Medulla oblongata (tissue), 1 donor: ENCODE measurements around the gene SIX3.

Source experiments
- DNase-seq: peaks from one replicate; pipeline ENCODE4 v3.0.0-alpha.2; 2015; ENCODE audit errors: extremely low spot score

SIX3 gene

DNA sequence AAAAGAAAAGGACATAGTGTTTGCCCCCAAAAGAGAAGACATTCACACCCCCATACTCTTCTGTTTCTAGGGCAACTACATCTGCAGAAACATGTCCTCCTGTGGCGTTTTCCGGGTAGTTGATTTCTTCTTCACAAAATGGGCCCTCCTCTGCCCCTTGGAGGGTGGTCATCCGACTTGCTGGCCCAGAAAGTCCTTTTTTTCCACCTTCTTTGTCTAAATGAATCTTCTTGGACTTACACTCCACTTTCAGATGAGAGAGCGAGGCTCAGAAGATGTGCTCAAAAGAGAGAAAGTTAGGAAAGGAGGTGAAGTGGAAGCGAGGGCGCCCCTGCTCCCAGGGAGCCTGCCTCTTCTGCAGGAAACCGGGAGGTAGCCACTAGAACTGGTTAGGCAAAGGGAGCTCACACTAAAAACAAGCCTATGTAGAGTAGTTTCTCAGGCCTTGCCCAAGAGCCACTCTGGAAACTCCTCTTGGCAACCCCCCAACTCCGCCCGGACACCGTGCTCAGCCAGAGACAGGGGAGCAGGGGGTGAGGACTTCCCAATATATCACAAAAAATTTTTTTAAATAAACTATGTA lies 10.2 kb upstream of the SIX3 start:
- no peak for DNase-seq

DNA sequence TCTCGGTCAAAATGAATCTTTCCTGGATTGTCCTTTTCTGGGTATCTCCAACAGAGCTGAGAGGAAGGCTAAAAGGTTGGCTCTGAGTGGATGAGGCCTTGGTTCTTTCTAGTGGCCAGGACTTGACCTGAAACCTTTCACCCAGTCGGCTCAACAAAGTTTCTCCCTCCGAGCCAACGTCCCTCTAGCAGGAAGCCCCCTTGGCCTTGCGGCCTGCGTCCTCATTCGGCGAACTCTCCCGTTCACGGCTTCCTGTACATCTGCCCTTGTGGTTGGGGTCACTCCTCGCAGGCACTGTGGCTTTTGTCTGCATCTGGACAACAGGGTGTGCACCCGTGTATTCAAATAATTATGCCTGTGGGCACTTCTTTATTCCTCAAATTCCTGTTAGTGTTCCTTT lies 9.4 kb upstream of the SIX3 start:
- DNase-seq, result no peak

- no peak for DNase-seq
Measured at GRCh38 chr2:44932564-44933392, 8.7 kb upstream of the SIX3 start.

DNA sequence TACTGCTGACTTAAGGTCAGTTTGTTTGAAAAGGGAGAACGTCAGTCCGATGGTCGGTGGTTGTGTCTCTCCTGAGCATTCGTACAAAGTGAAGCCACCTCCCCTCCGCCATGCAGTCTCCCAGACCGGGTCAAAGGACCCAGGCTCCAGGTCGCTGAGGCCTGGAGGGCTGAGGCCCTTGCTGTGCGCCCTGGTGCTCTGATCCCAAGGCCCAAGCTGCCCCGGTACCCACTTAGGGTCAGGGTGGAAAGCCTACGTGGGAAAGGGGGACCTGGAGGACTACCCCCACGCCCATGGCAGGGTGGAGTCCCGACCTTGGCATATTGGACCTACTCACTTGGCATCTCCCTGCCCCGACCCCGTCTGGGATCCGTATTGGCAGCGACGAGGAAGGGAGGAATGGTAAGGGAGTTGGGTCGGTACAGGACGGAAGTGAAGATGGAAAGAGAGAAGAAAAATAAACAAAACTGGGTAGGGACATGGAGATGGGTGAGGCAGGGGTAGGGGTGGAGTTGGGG lies 8.0 kb upstream of the SIX3 start:
- DNase-seq, result no peak

- no peak for DNase-seq
Measured at GRCh38 chr2:44934038-44934982, 7.2 kb upstream of the SIX3 start.

DNA sequence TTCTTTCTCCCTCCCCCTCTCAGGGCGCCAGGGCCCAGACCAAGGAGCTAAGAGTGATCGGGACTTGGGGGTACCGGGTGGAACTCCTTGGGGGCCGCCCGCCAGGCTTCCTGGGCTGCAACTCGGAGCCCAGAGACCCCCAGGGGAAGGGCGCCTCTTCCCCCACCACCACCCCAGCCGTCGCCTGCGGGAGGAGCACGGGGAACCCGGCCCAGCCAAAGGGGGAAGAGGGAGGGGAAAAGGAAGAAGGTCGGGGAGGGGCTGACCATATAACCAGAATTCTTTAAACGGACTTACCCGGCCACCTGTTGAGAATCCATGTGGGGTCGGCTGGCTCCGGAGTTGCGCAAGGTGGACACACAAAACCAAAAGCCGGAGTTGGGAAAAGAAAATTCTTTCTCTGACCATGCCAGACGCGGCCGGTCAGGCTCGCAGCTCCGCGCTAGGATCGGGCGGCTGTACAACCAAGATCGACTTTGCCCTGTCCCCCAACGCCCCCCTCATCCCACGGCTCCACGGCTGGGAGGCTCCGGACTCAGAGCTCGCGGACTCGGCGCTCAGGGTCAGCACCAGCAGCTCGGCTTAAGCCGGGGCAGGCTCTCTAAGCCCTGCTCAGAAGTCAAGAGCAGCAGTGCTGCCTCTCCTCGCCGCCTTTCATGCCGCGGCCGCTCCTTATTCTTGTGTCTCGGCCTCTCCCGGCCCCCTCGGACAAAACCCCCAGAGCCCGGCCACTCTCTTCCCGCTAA lies 6.3 kb upstream of the SIX3 start:
- no peak for DNase-seq

GRCh38 chr2:44935729-44936098 lies 5.8 kb upstream of the SIX3 start:
- no peak for DNase-seq

DNA sequence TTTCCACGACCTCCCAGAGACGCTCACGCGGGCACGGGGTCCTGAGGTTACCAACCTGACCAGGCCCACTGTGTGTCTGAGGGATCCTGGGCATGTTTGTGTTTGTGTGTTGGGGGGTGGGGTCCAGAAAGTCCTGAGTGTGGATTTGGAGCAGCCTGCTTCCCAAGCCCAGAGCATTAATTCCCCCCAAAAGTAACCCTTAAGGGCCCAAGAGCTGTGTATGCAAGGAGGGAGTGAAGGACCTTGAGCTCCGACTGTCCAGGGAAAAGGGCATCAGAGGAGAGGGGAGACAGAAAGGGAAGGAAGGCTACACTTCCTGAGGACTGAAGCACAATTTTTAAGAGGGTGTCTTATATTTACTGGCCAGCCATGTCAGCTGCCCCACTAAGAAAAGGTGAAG lies 5.2 kb upstream of the SIX3 start:
- no peak for DNase-seq

DNA sequence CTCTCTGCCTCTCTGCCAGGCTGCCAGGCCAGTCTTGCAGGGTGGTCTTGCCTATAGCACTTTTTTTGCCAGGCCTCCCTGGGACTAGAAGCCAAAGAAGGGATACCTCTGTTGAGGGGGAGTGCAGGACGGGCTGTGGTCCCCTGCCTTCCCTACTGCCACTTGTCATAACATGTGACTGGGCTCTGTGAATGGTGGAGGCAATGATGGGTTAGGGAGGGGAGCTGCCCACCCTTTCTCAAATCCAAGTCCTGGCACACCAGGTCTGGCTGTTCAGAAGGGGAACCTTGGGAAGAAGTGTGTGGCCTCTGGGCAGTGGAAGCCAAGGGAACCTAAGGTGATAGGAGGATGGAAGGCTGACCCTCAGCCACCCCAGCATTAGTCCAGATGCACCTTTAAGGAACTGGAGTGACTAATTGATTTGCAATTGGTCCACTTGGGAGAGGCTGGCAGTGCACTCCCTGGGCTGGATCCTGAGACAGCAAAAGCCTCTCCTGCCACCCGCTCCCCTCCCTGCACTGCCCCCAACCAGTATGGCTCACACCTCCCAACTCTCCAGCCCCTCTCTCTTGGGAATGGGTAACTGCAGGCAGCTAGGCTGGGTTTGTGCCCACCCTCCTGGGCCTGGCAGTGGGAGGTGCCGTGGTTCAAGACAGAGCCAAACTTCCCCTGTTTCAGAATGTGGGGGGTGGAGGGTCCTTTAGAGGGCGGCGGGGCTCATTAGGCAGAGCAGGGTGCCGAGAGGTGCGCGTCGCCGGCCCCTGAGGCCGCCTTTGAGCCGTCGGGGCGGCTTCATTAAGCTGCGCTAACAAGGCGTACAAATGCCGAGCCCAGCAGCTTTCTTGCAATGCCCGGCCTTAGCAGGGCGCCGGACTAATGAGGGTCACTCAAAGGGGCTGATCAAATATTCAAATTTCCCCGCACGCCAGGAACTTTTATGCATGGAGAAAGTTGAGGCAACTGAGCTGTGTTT lies 4.5 kb upstream of the SIX3 start:
- DNase-seq, result no peak

GRCh38 chr2:44937688-44938240 lies 3.7 kb upstream of the SIX3 start:
- no peak for DNase-seq

- no peak for DNase-seq
Measured at GRCh38 chr2:44938287-44939105, 3.0 kb upstream of the SIX3 start.

DNA sequence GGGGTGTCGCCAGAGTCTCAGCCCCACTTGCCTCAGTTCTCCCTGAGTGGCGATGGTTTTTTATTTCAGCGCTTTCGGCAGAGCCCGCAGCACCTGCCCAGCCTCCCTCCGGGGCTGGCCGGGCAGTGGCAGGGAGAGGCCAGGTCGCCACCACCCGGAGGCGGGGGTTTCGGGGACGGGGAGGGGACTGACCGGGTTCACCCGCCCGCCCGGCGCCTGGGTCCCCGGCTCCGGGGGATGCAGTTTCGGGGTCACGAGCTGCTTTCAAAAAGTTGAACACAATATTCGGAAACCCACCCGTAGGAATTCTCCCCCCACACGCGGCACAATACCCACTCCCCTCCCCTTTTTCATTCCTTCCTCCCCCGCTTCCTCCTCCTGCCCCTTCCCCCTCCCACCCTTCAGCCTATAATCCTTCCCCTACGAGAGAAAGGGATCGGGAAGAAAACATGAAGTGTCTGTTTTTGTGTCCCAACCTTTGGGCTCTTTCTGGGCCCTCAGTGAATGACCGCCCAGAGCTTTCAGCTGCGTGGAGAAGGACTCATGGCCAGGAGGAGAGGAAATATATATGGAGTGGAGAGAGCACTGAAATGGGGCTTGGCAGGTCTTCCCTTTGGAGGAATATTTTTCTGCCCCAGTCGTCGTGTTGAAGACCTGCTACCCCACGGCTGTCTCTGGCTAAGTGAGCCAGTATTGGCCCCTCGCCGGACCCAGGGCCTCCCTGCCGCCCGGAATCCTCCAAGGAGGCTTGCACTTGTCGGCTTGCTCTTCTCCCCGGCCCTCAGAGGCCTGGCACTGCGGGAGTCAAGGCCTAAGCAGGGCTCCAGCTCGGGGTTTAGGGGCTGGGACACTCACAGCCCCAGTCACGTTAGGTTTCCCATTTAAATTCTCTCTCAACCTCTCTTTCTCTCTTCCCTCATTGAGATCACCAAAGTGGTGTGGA lies 2.1 kb upstream of the SIX3 start:
- DNase-seq, result no peak

GRCh38 chr2:44940049-44940494 lies 1.4 kb upstream of the SIX3 start:
- no peak for DNase-seq

DNA sequence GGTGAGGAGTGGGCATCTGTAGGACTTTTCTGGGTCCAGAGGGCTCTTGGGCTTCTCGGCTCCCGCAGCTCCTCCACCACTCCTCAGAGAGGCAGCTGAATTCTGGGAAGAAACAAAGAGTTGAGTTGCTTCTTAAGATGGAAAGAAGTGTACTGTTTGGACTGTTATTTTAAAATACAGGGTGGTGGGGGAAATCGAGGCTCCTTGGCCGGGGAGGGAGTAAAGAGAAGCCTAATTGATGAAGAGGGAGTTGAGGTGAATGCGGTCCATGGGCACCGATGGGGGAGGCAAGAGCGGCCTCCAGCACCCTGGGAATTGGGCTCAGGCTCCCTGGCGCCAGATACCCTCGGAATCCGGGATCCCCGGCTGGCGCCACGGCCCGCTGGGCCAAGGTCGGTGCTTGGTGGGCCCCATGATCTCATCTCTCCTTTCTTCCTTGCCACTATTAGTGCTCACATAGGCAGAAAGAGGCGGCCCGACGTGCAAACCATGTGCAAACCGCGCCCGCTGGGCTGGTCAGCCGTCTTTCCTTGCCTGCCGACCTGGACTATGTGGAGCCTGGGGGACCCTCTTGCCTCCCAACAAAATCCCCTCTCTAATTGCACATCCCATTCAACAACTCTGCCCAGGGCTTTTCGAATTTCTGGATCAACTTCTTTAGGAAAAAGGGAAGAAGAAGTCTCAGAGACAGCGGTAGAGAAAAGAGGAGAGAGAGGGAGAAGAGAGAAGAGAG lies 604 bp upstream of the SIX3 start:
- DNase-seq, result no peak

- DNase-seq, result no peak
Measured at GRCh38 chr2:44942304-44943030, 965 bp downstream of the SIX3 start.

DNA sequence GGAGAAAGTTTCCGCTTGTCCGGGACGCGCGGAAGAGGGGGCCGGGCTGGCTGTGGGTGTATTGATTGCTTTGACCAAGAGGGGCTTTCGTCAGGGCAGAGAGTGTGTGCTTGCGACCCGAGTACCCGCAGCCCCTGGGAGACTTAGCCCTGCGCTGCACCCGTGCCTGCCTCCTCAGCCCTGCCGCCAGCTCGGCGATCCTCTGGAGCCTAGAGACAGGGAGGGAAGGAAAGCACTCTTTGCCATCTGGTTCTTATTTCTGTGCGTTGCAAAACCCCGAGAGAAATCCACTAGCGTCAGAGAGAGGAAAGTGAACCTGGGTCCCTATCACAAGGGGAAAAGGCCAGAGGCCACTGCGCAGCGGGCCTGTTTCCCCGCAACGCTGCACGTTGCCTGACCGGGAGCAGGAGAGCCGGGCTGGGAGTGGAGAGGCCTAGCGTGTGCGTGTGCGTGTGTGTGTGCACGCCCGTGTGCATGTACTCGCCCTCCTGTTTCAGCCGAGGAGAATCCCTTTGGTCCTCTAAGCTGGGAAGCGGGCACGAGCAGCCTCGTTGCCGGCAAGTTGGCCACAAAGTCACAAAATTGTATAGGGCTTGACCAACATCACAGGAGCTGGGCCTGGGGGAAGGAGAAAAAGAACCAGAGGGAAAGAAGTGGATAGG lies 1.7 kb downstream of the SIX3 start:
- DNase-seq, result no peak
